HG03135 (cell line): Measurements from ENCODE around the gene EML6.

Source experiments
- ATAC-seq: cut with Tn5 transposase; IDR thresholded peaks from one replicate; pipeline ENCODE4 v1.9.1; 2021; ENCODE audit warnings: mild to moderate bottlenecking, moderate library complexity; ENCODE audit not compliant: unreplicated experiment

The EML6 gene

DNA sequence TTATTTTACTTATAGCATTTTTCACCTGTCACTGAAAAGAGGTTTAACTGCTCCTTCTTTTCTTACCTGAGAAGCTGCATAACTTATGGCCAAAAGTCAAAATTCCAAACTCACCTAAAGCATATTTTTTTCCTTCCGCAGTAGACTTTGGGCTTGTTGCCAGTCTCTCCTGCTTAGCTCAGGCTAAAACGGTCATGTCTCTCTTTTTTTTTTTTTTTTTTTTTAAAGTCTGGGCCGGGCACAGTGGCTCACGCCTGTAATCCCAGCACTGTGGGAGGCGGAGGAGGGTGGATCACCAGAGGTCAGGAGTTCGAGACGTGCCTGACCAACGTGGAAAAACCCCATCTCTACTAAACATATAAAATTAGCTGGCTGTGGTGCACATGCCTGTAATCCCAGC, 213.3 kb downstream of the EML6 start:
- no peak for ATAC-seq

GRCh38 chr2:54939446-54940118, 216.1 kb downstream of the EML6 start:
- ATAC-seq, result no peak

DNA sequence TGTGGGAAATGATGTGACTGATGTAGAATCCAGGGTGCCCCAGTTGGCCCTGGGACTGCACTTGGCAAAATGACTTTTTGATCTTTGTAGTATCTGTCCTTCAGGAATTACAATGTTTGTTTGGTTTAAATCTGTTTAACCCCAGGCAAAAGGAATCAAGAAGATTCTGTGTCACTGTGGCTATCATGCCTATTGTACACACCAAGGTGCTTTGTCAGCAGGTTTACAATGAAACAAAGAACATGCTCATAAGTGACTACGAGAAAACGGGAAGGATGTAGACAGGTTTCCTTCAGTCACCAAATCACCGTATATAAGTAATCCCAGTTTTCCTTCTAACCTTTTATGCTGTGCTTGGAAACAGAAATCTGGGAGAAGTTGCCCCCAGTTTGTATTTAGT, 217.3 kb downstream of the EML6 start:
- no peak for ATAC-seq

DNA sequence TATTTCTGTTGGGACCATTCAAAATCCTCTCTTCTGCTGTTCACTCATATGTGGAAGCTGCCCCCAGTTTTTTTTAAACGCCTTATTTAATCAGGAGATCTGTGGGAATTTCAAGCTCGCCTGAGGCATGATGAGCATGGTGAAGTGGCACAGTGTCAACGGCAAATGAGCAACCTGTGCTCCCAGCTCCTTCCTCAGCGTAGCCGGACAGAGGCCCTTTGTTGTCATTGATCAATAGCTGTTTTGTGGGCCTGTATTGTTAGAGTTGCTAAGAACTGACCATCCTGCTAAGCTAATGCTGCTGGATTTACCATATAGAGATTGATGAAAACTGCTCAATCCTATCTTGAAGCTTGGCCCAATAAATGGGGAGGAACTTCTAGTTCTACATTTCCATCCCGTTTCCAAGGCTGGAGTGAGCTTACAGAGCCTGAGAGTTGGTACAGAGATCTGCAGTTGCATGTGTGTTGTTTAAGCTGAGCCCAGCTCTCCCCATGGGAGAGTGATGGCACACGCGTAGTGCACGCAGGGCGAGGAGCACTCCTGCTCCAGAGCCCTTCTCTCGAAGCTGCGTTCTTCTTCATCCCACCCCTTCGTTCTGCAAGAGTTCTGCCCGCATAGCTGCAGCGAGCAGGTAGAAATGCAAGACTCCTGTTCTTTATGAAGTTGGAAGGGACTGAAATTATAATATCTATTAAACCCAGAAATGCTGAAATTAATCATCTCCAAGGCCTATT, 218.0 kb downstream of the EML6 start:
- ATAC-seq, result no peak

GRCh38 chr2:54942373-54942772, 218.9 kb downstream of the EML6 start:
- ATAC-seq, result no peak

- no peak for ATAC-seq
Measured at GRCh38 chr2:54944724-54945326, 221.4 kb downstream of the EML6 start.

GRCh38 chr2:54945391-54946219, 222.1 kb downstream of the EML6 start:
- ATAC-seq, result no peak

- no peak for ATAC-seq
Measured at GRCh38 chr2:54946220-54946805, 222.9 kb downstream of the EML6 start.

DNA sequence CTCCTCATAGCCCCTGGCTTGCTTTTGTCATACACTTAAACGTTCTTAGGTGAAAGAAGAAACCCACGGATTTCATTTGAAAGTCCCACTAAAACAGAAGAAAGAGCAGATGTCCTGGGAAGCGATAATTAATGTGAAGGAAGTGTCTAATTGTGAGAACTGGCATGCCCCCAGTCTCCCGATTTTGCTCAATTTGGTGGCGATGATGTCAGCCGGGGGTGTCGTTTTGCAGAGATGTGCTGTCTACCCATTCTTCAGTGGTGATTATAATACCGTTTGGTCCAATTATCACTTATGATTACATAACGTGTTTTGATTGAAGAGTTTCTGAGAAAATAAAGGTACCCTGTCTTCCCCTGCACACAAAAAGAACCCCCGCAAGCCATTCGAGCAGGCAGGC, 223.7 kb downstream of the EML6 start:
- no peak for ATAC-seq

- no peak for ATAC-seq
Measured at GRCh38 chr2:54947646-54948045, 224.2 kb downstream of the EML6 start.

DNA sequence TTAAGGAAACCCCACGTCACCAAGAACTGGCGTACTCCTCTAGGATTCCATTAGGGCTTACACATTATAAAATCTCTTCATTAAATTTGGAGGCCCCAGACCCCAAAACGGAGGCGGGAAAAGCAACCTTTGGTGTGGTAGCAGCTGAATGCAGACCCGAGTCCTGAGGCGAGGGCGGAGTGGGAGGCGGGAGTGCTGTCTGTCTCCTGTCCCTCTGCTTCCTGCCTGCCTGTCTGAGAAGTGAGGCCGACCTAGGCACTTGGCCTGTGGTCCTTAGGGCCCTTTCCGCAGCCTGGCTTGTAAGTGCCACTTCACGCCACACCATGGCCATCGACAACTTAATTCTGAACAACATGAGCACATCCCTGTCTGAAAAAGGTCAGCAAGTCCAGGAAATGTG, 224.7 kb downstream of the EML6 start:
- no peak for ATAC-seq

- ATAC-seq, result no peak
Measured at GRCh38 chr2:54949431-54949830, 226.0 kb downstream of the EML6 start.

GRCh38 chr2:54950811-54951210, 227.3 kb downstream of the EML6 start:
- no peak for ATAC-seq

GRCh38 chr2:54952425-54952824, 229.0 kb downstream of the EML6 start:
- ATAC-seq, result no peak

DNA sequence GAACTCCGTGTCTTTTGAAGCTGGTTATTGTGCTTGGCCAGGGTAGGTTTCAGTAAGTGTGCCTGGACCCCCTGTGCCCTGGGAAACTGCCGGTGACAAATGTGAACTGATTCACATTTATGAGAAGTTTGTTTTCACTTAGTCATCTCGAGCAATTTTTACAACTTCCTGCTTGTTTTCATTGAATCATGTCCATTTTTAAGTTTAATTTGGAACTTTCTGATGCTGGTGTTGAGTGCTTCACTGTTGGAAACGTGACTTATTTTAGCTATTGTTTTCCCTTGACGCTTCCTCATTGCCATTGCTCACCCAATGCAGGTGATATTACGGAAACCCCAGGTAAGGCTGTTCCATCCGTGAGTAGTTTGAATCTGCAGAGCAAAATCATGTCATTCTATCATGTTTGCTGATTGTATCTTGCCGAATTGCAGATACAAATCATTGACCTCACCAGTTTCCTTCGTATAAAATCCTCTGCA, 229.6 kb downstream of the EML6 start:
- no peak for ATAC-seq

DNA sequence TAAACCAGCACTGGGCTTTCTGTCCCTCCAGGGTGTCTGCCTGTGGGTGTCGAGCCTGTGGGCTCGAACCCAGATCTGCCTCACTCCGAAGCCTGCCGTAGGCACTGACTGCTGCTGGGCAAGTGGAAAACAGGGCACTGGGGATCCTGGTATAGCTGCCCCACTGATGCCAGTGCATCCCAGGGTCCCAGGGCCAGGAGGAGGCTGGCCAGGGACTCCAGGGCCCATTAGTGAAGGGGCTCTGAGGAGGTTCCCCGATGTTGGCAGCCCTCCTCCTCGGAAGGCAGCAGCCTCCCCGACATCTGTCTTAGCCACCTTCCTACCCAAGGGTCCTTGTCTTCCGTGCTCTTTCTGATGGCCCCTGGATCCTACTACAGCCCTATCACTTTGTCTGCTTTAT, 230.7 kb downstream of the EML6 start:
- ATAC-seq, result no peak

- ATAC-seq, result no peak
Measured at GRCh38 chr2:54954705-54955357, 231.4 kb downstream of the EML6 start.

DNA sequence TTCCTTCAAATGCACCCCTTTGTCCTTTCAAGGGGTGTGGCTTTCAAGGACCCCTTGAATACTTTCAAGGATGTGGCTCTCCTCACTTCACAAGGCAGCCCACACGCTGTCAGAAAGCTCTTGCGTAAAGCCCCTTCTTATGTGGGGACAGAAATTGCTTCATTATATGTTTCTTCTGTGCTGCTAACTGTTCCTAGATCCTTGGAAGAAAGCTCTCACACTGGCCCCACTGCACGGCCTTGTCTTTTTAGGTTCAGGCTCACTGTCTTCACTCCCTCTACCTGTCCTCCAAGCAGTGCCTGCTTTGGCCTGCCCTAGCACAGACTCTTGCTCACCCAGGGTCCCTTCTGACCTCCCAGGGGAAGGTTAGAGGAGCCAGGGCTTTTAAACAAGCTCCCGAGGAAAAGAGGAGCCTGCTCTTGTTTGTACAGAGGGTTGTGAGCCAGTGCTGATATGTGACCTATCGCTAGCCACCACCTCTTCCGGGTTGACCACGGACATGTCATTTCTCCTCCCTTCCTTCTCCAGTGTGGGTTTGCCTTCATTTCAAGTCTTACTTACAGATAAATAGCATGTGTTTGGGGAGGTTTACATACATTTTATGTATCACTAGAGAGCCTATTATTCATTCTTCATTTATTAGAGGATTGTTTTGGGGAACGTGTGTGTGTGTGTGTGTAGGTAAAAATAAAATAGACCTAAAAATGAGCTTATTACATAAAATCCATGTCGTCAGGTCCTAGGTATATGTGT, 232.1 kb downstream of the EML6 start:
- no peak for ATAC-seq

GRCh38 chr2:54956111-54956627, 232.7 kb downstream of the EML6 start:
- no peak for ATAC-seq
